GM12892 (cell line): ENCODE data around the gene LENEP.

Experiments
- POLR2A ChIP-seq: IDR thresholded peaks from 2 replicates; pipeline ENCODE4 v1.6.1; 2011; ENCODE audit warnings: low read depth, low read length, control low read depth
- POLR2AphosphoS5 ChIP-seq: IDR thresholded peaks from 2 replicates; pipeline ENCODE4 v1.6.1; 2011; ENCODE audit warnings: low read depth, low read length, control low read depth
- TAF1 ChIP-seq: IDR thresholded peaks from 2 replicates; pipeline ENCODE4 v1.6.1; 2011; ENCODE audit warnings: low read depth, mild to moderate bottlenecking, control low read depth, low read length, borderline replicate concordance

DNA sequence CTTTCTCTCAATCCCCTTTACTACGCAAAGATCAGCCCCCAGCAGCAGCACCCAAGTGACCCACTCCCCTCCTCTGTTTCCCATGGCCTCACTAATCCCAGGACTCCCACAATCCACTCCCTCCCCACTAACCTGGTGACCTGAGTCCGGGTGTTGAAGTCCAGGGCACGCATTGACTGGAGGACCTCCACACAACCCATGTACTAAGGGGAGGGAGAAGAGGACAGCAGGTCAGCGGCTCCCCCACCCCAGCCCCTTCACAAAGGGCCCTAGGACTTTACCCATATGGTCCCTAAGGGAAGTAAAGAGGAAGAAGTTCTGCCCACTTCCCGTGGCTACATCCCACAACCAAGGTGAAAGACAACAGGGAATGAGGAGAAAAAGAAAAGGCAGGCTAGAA lies 24.1 kb upstream of the LENEP start:
- TF ChIP-seq TAF1 (no peak), POLR2A (no peak), POLR2AphosphoS5 (no peak)
